ENCODE measurements around the gene LOXHD1.

LOXHD1 gene

DNA sequence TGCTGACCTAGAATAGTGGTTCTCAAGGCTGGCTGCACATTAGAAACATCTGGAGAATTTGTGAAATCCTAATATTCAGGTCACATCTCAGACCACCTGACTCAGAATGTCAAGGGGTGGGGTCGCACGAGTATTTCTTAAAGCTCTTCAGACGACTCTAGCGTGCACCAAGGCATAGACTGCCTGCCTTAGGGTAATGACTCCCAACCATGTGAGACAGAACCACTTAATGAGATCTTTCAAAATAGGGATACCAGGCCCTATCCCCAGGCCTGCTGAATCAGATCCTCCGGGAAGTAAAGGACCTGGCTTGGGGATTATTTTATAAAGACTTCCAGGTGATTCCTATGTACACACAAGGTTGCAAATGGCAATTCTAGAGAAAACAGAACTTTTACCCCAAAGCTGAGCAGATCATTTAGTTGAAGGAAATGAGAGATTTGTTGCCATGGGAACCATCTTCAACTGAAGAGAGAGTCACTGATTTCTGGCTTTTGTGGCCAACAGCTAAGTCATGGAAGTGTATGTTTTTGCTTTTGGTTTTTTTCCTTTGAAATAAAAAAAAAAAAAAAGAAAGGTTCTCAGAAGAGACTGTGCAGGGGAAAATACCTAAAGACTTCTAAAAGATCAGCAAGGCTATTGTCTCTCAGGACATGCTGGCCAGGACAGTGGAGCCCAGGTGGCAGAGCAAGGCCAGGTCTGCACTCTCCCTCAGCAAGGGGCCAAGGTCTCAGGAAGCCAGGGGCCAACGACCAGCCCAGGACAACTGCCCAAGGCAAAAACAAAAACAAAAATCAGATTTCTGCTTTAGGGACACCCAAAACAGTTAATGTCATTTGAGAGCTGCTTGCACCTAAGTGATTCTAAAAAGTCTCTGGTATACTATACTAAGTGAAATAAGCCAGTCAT is 15.3 kb upstream of the LOXHD1 start:
- no peak for DNase-seq (ENCODE audit: low read depth in 2 of 2)

GRCh38 chr18:46668694-46669093 is 11.7 kb upstream of the LOXHD1 start:
- no peak for DNase-seq (ENCODE audit: low read depth in 2 of 2)

DNA sequence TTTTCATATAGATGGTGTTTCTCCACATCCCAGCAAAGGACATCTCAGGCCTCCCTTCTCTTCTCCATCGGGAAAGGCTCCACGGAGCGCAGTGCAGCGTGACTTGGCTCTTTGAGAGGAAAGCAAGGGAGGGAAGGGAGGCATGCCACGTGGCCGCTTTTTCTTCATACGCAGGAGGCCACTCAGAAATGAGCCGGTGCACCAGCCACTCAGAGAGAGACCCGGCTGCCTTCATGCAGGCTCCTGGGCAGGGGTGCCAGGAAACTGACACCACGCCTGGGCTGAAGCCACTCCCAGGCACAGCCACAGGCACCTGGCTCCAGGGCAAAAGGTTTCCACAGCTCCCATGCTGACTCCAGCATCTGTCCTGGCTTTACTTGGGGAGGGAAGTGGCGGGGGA is 11.1 kb upstream of the LOXHD1 start:
- DNase-seq (ENCODE audit: low read depth in 2 of 2), result no peak

GRCh38 chr18:46663539-46663938 is 6.5 kb upstream of the LOXHD1 start:
- DNase-seq (ENCODE audit: low read depth in 2 of 2), result no peak

- DNase-seq (ENCODE audit: low read depth in 2 of 2), result no peak
Observed at GRCh38 chr18:46660957-46661749, 4.1 kb upstream of the LOXHD1 start.

- DNase-seq (ENCODE audit: low read depth in 2 of 2), result no peak
Observed at GRCh38 chr18:46659484-46659883, 2.5 kb upstream of the LOXHD1 start.

DNA sequence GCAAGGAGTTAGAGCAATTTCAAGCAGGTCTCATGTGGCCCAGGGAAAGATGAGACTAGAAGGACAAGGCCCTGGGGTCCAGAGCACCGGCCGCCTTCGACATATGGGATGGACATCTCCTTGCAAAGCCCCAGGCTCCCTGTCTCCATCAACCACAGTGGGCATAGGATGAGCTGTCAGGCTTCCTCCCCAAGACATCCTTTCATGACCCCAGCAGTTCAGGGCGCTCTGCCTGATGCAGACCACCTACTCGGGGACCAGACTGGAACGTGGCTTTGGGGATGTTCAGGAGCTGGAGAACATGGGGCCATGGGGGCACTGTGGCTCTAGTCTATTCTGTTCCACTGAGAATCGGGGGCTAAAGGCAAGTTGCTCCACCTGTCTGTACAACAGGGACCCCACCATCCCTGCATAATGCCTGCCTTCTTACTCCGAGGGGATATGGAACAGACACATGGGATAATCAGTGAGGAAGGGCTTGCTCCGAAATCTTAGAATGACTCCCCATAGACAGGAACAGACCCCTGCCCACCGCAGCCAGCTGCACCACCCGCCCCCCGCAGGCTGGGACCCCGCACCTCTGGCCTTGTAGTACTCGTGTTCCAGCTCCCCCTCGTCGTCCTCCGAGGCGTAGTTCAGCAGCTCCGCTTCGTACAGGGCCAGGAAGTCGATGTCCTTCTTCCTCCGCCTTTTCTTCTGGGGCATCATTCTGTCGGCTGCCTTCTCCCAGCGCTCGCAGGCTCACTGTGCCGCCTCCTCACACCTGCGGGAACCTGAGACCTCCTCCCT is 500 bp downstream of the LOXHD1 start:
- no peak for DNase-seq (ENCODE audit: low read depth in 2 of 2)

DNA sequence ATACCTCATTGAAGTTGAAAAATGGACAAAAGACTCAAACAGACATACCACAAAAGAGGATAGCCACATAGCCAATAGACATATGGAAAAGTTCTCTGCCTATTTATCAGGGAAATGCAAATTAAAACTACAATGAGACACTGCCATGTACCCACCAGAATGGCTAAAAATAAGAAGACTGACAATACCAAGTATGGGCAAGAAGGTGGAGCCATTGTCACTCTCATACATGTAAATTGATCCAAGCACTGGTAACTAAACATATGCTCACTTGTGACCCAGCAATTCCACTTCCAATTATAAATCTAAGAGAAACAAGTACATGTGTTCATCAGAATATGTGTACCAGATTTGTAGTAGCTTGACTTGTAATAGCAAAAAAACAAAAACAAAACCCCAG is 4.6 kb downstream of the LOXHD1 start:
- no peak for DNase-seq (ENCODE audit: low read depth in 2 of 2)

- no peak for DNase-seq (ENCODE audit: low read depth in 2 of 2)
Observed at GRCh38 chr18:46650681-46651080, 6.3 kb downstream of the LOXHD1 start.

GRCh38 chr18:46649071-46649862 is 7.8 kb downstream of the LOXHD1 start:
- no peak for DNase-seq (ENCODE audit: low read depth in 2 of 2)

GRCh38 chr18:46646468-46646867 is 10.6 kb downstream of the LOXHD1 start:
- DNase-seq (ENCODE audit: low read depth in 2 of 2), result no peak

GRCh38 chr18:46642561-46642960 is 14.5 kb downstream of the LOXHD1 start:
- no peak for DNase-seq (ENCODE audit: low read depth in 2 of 2)

DNA sequence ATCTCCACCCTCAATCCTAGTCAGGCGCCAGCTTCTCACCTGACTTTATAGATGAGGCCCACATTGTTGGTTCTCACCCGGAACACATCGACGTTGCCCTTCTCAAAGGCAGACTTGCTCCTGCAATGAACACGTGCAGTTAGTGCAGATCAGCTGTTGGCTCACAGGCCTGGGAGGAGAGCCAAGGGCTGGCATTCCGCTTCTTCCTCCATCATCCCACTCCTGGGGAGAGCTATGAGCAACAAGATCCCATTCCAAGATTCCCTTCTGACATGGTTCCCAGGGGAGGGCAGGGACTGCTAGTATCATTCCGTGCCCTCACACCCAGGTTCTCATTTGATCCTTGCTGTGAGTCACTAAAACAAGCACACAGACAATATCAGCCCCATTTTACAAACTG is 15.1 kb downstream of the LOXHD1 start:
- no peak for DNase-seq (ENCODE audit: low read depth in 2 of 2)

DNA sequence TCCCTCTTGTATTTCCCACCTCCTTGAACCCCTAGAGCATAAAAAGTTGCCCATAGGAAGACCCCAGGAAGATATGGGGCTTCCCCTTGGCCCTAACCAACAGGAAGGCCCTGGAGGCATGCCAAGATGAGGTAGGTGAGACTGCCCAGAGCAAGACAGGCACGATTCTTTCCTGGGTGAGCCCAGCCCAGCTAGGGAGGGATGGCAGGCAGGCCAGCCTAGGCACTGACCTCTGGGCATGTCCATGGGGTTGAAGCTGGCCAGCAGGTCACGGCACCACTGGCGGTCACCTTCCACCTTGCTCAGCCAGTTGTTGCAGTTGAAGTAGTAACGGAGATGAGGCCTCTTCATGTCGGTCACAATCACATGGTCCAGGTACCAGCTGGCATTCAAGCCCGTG is 17.6 kb downstream of the LOXHD1 start:
- DNase-seq (ENCODE audit: low read depth in 2 of 2), result no peak

DNA sequence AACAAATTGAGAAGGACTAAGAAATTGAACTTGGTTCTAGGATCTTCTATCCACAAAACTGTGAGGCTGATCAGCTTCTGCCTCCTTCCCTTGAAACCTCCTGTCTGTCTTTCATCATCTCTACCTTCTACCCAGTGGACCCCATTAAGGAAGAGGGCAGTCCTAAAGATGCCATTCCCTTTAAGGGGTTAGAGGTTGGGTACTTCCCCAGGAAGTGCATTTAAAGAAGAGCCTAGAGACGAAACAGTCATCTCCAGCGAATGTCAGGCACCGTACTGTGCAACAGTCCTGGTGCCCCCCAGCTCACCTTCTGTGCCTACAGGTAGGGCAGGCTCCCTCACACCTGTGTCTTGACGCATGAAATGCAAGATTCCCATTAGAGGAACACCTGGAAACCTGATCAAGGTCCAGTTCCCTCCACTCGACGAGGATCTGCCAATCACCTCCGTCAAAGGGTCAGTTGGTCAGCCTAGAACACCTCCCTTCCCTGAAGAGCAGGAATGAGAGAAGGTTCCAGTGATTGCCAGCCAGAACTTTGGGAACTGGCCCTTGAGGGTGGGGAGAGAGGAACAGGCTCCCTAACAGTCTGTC is 20.9 kb downstream of the LOXHD1 start:
- no peak for DNase-seq (ENCODE audit: low read depth in 2 of 2)

- DNase-seq (ENCODE audit: low read depth in 2 of 2), result peak in 1 of 2 experiments; percentile 0
Observed at GRCh38 chr18:46632401-46633071, 24.5 kb downstream of the LOXHD1 start.

GRCh38 chr18:46630991-46631390 is 26.0 kb downstream of the LOXHD1 start:
- no peak for DNase-seq (ENCODE audit: low read depth in 2 of 2)

GRCh38 chr18:46630160-46630559 is 26.9 kb downstream of the LOXHD1 start:
- DNase-seq (ENCODE audit: low read depth in 2 of 2), result no peak

- DNase-seq (ENCODE audit: low read depth in 2 of 2), result no peak
Observed at GRCh38 chr18:46629361-46629760, 27.7 kb downstream of the LOXHD1 start.

DNA sequence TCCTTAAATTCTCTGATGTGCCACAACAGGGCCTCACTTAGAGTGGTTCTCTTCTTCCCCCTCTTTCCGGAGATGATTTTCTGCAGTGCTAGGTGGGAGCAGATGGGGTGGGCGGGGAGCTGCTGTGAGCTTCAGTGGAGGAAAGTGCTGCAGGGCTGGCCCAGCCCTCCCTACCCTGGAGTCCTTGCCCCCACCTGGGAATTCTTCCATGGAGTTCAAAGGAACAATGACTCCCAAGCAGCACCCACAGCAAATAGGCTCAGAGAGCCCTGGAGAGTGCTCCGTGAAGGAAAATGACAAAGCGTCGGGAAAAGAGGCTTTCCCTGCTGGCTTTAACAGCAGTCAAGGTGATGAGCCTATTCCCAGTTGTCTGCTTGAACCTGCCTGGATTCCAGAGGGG is 28.8 kb downstream of the LOXHD1 start:
- DNase-seq (ENCODE audit: low read depth in 2 of 2), result no peak
